AG04449 (cell line): Measurements from ENCODE around the gene KRT33A.
"Not testable (repeated sequence)": the region's sequence is repeated elsewhere in the genome, so short reads cannot be mapped to it uniquely, and the experiment has no call there.

ENCODE experiments used
- CTCF ChIA-PET: fragments of 350-600 bp; formaldehyde crosslinking; extraction: SDS; loops from one replicate; lab custom pipeline; 2021; ENCODE audit warnings: antibody characterized with exemption; lab: Yijun Ruan, JAX
- POLR2A ChIA-PET: fragments of 400-600, 350-600 bp; formaldehyde crosslinking; extraction: SDS; loops from one replicate; lab custom pipeline; 2020; ENCODE audit warnings: antibody characterized with exemption, inconsistent platforms; lab: Yijun Ruan, JAX
- DNase-seq: peaks from one replicate; pipeline ENCODE4 v3.0.0-alpha.2; 2010; ENCODE audit warnings: low read depth, low spot score
- H3K4me3 ChIP-seq: 2 replicates; pipeline ENCODE4 v1.5.1; 2011; ENCODE audit warnings: low read depth, mild to moderate bottlenecking, control low read depth, low read length
- TF ChIP-seq, protein P1 (sequence below): IDR thresholded peaks from one replicate; pipeline ENCODE4 v1.5.1; 2011; ENCODE audit warnings: mild to moderate bottlenecking, moderate library complexity, low read length, control low read depth, inconsistent platforms; ENCODE audit not compliant: insufficient read depth; ENCODE audit errors: missing control alignments

KRT33A gene

DNA sequence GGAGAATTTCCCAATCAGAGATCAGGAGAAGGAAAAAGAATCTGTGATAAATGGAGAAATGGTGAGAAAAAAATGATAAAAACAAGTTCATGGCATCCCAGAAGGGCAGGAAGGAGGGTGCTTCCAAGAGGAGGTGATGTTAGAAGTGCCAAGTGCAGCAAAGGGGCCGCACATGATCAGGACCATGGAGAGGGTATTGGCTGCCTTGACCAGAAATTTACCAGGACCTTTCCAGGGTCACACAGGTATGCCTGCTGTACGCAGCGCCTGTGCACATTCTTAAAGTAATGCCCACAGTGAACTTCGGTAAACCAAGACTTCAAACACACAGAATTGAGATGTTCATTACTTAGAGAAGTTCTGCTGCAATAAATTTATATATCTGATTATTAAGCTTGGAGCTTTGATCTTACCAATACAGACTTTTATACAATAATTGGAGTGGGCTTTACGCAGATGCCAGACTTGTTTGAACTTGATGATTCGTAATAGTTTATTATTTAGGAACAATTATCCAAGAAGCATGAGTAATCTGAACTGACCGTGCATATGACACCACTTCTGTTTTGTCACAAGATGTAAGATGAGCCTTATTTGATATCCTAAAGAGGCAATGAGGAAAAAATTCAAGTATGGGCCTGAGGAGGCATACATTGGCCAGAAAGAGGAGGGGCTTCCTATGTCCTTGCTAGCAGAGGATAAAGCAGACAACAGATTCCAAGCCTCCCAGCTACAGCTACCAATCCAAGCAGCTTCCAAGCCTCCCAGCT, 2.2 kb upstream of the KRT33A start:
- H3K4me3 ChIP-seq: no peak overlapping the region
- ChIA-PET POLR2A (no interaction called here), CTCF (no interaction called here)
- TF ChIP-seq, protein P1, sequence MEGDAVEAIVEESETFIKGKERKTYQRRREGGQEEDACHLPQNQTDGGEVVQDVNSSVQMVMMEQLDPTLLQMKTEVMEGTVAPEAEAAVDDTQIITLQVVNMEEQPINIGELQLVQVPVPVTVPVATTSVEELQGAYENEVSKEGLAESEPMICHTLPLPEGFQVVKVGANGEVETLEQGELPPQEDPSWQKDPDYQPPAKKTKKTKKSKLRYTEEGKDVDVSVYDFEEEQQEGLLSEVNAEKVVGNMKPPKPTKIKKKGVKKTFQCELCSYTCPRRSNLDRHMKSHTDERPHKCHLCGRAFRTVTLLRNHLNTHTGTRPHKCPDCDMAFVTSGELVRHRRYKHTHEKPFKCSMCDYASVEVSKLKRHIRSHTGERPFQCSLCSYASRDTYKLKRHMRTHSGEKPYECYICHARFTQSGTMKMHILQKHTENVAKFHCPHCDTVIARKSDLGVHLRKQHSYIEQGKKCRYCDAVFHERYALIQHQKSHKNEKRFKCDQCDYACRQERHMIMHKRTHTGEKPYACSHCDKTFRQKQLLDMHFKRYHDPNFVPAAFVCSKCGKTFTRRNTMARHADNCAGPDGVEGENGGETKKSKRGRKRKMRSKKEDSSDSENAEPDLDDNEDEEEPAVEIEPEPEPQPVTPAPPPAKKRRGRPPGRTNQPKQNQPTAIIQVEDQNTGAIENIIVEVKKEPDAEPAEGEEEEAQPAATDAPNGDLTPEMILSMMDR: no peak
- no peak for DNase-seq

DNA sequence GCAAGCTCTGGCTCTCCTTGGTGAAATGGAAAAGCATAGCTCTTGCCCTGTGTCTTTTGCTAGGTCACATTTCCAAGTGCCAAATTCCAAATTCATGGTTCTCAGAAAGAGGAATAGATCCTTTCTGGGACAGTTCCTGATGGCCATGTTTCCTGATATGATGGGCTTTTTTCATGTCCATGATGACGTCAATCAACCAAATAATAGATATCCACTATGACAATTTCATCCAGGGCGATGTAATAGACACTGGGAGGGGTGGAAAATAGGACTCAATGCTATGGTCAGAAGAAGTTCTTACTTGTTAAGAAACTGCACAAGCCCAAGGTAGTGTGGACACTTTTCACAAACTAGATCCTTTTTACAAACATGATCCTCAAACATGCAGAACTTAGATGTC, 549 bp upstream of the KRT33A start:
- TF ChIP-seq, protein P1: no peak
- no peak overlapping the region for H3K4me3 ChIP-seq
- DNase-seq: no peak
- CTCF ChIA-PET: interaction anchor here (1.2 to 1.3 kb wide), 2 partner anchors 23 to 29 kb away, joined by 4 to 5 read pairs; no protein-coding TSS in a partner anchor
- POLR2A ChIA-PET: no interaction called here

GRCh38 chr17:41347869-41348760, 2.5 kb downstream of the KRT33A start:
- ChIA-PET POLR2A (interaction anchor here (0.5 kb wide), 1 partner anchor 22 kb away, joined by 3 read pairs; no protein-coding TSS in a partner anchor), CTCF (interaction anchor here (1.2 to 4.2 kb wide), 4 partner anchors 19 to 201 kb away, joined by 4 to 22 read pairs (median 8); no protein-coding TSS in a partner anchor)
- no peak for DNase-seq
- H3K4me3 ChIP-seq: no peak overlapping the region
- TF ChIP-seq, protein P1: no peak

DNA sequence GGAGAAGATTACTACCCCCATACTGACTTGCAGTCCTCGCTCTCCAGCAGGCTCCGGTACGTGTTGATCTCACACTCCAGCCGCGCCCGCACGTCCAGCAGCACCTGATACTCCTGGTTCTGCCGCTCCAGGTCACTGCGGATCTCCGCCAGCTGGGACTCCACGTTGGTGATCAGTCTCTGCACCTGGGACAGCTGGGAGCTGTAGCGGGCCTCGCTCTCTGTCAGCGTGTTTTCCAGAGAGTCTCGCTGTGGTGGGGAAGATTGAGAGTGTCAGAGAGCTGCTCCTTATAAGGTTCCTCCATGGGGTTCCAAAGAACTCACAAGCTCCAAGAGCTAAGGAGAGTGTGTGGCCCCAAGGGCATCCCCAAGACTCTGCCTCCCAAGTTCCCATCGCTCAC, 4.2 kb downstream of the KRT33A start:
- DNase-seq, H3K4me3 ChIP-seq, POLR2A ChIA-PET: not testable (repeated sequence)
- CTCF ChIA-PET: interaction anchor here (3.4 to 4.2 kb wide), 2 partner anchors 17 to 203 kb away, joined by 12 to 22 read pairs; no protein-coding TSS in a partner anchor

DNA sequence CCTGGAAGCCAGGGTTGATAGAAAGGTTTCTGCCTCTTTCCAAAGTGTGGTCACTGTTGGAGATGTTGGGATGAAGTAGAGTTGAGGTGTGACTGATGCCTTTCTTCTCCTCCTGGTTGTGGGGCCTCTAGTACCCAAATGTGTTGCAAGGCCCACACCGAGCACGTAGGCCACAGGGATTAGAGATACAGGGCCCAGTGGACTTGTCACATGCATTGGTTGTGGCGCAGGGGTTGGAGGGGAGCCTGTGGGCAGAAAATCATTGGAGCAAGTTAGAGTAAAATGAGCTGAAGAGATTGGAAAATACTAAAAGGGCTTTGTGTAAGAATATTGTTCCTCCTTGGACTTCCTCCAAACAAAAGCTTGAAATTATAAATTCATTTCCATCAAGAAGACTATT, 4.6 kb downstream of the KRT33A start:
- DNase-seq: no peak
- CTCF ChIA-PET: interaction anchor here (4.2 kb wide), 1 partner anchor 203 kb away, joined by 12 read pairs; no protein-coding TSS in a partner anchor
- TF ChIP-seq, protein P1: no peak
- POLR2A ChIA-PET: no interaction called here
- no peak overlapping the region for H3K4me3 ChIP-seq

- no peak for DNase-seq
- ChIA-PET CTCF (interaction anchor here (0.8 kb wide), 1 partner anchor 13 kb away, joined by 3 read pairs; no protein-coding TSS in a partner anchor), POLR2A (no interaction called here)
- TF ChIP-seq, protein P1: no peak
- H3K4me3 ChIP-seq: no peak overlapping the region
Observed at GRCh38 chr17:41343029-41343428, 7.6 kb downstream of the KRT33A start.
